Lung (tissue), 12 donors: ENCODE measurements around the gene CAMK1D. TPM values are rescaled to one million over a fixed set of nuclear protein-coding genes. Genes with fewer than 3 reads are reported as not detected.

Source experiments
- ATAC-seq: fragments of 200-7000 bp; cut with Tn5 transposase; one replicate; pipeline ENCODE4 v1.9.1; 2020; ENCODE audit warnings: moderate number of reproducible peaks; ENCODE audit not compliant: insufficient read depth, low FRiP score
- DNase-seq, 3 donors: peaks; one replicate each; pipeline ENCODE4 v3.0.0-alpha.2; 2013 to 2017
- H3K27ac ChIP-seq, 2 donors: one replicate each; pipeline ENCODE4 v1.5.1; 2013; ENCODE audit warnings: mild to moderate bottlenecking in 2 of 2, moderate library complexity in 2 of 2, control low read depth in 1 of 2, inconsistent platforms in 1 of 2, low read depth in 1 of 2, low read length in 1 of 2
- H3K27me3 ChIP-seq, 3 donors: one replicate each; pipeline ENCODE4 v1.5.1; 2013; ENCODE audit warnings: low read length in 2 of 3; ENCODE audit not compliant: control insufficient read depth in 3 of 3, insufficient read depth in 3 of 3
- H3K36me3 ChIP-seq, 4 donors: one replicate each; pipeline ENCODE4 v1.5.1; 2013; ENCODE audit warnings: low read length in 4 of 4, mild to moderate bottlenecking in 1 of 4, moderate library complexity in 1 of 4; ENCODE audit not compliant: control insufficient read depth in 4 of 4, insufficient read depth in 4 of 4
- H3K4me1 ChIP-seq, 5 donors: one replicate each; pipeline ENCODE4 v1.5.1; 2013; ENCODE audit warnings: low read length in 5 of 5, mild to moderate bottlenecking in 2 of 5, moderate library complexity in 1 of 5; ENCODE audit not compliant: control insufficient read depth in 5 of 5, insufficient read depth in 5 of 5
- H3K4me3 ChIP-seq: one replicate; pipeline ENCODE4 v1.5.1; 2013; ENCODE audit warnings: mild to moderate bottlenecking, control low read depth, moderate library complexity
- H3K9ac ChIP-seq, 2 donors: one replicate each; pipeline ENCODE4 v1.5.1; 2013; ENCODE audit warnings: low read length in 2 of 2, control low read depth in 1 of 2; ENCODE audit not compliant: insufficient read depth in 1 of 2
- H3K9me3 ChIP-seq, 4 donors: one replicate each; pipeline ENCODE4 v1.5.1; 2013; ENCODE audit warnings: low read length in 3 of 4, mild to moderate bottlenecking in 1 of 4, moderate library complexity in 1 of 4; ENCODE audit not compliant: control insufficient read depth in 4 of 4, insufficient read depth in 3 of 4
- CTCF ChIP-seq: IDR thresholded peaks from 2 replicates; pipeline ENCODE4 v1.5.1; 2012; ENCODE audit warnings: mild to moderate bottlenecking; ENCODE audit errors: control extremely low read depth, extremely low read depth
- WGBS, 2 donors: extraction: QIAGEN DNeasy Blood & Tissue Kit; methylation state at CpG; one replicate each; pipeline ENCODE4 v1.1.7; 2013; 5-methylcytosine and 5-hydroxymethylcytosine counted together
- polyA plus RNA-seq, 2 donors: library from polyadenylated mRNA; stranded (reverse); fragments of 200-250 nt; gene quantifications; one replicate each; pipeline ENCODE4 v1.2.1, GENCODE V29; 2013
- total RNA-seq, 2 donors: library from RNA; depleted of rRNA in 1 of 2; stranded (reverse); fragments of >200 nt in 1 of 2; gene quantifications; one replicate each; pipeline ENCODE4 v1.2.1, GENCODE V29; 2014 to 2021
- donor health status: control.
- donor health status: control.
- donor health status: Bipolar disorder and iron deficiency.
- donor health status: healthy.
- donor health status: DM: yes; HTN: yes; CAD: no.

CAMK1D gene
- total and polyA plus RNA-seq, 4 donors = 3.2 to 37.4 (median 7.0) TPM

- Histone ChIP-seq H3K4me1 (peaks cover 2 to 15% (median 7%) of the 10 kb centered on the region in 5 donors), H3K36me3 (no peaks in the 10 kb centered on the region), H3K9me3 (no peaks in the 10 kb centered on the region), H3K27me3 (peaks cover 0 to 31% (median 0%) of the 10 kb centered on the region in 3 donors), H3K27ac (no peak overlapping the region), H3K9ac (no peak overlapping the region), H3K4me3 (no peak overlapping the region)
- TF ChIP-seq CTCF = no peak
- 95 to 96% methylated on average over 10 of the region's 10 CpGs for WGBS, 2 donors
- DNase-seq (no peak), ATAC-seq (no peak)
Measured at GRCh38 chr10:12504628-12505027, 155.3 kb downstream of the CAMK1D start.

GRCh38 chr10:12505683-12506082, 156.3 kb downstream of the CAMK1D start:
- Histone ChIP-seq H3K4me1 (peaks cover under 1 to 9% (median 4%) of the 10 kb centered on the region in 5 donors), H3K4me3 (no peak overlapping the region), H3K27me3 (peaks cover 0 to 33% (median 0%) of the 10 kb centered on the region in 3 donors), H3K36me3 (no peaks in the 10 kb centered on the region), H3K9ac (no peak overlapping the region), H3K27ac (no peak overlapping the region), H3K9me3 (no peaks in the 10 kb centered on the region)
- no peak for ATAC-seq
- DNase-seq = no peak
- WGBS, 2 donors = 94 to 99% methylated on average over 6 of the region's 6 CpGs
- TF ChIP-seq CTCF = no peak

- Histone ChIP-seq H3K27me3 (peaks cover 0 to 39% (median 0%) of the 10 kb centered on the region in 3 donors), H3K9ac (no peak overlapping the region), H3K27ac (no peak overlapping the region), H3K36me3 (no peaks in the 10 kb centered on the region), H3K4me1 (peaks cover 0 to 7% (median 0%) of the 10 kb centered on the region in 5 donors), H3K4me3 (no peak overlapping the region), H3K9me3 (no peaks in the 10 kb centered on the region)
- DNase-seq (no peak), ATAC-seq (no peak)
- 46 to 75% methylated on average over 10 of the region's 10 CpGs for WGBS, 2 donors
- no peak for TF ChIP-seq CTCF
Measured at GRCh38 chr10:12507165-12507850, 158.0 kb downstream of the CAMK1D start.

- WGBS, 2 donors = 38 to 80% methylated on average over 5 of the region's 5 CpGs
- DNase-seq = no peak
- Histone ChIP-seq H3K9ac (no peak overlapping the region), H3K27ac (no peak overlapping the region), H3K4me1 (peaks cover 0 to 5% (median 1%) of the 10 kb centered on the region in 5 donors), H3K27me3 (peaks cover 0 to 33% (median 0%) of the 10 kb centered on the region in 3 donors), H3K4me3 (no peak overlapping the region), H3K36me3 (no peaks in the 10 kb centered on the region), H3K9me3 (no peaks in the 10 kb centered on the region)
- no peak for TF ChIP-seq CTCF
- no peak for ATAC-seq
Measured at GRCh38 chr10:12508165-12508564, 158.8 kb downstream of the CAMK1D start.
